GM12873 (cell line): ENCODE measurements around the gene NCF4.

ENCODE experiments used
- CTCF ChIP-seq: IDR thresholded peaks from 2 replicates; pipeline ENCODE4 v1.5.1; 2012; ENCODE audit warnings: low read depth, mild to moderate bottlenecking, moderate library complexity, low read length, control low read depth; ENCODE audit not compliant: insufficient read depth; ENCODE audit errors: missing control alignments

Gene NCF4

GRCh38 chr22:36907253-36908195 lies 46.7 kb downstream of the NCF4 start:
- TF ChIP-seq CTCF, result no peak

DNA sequence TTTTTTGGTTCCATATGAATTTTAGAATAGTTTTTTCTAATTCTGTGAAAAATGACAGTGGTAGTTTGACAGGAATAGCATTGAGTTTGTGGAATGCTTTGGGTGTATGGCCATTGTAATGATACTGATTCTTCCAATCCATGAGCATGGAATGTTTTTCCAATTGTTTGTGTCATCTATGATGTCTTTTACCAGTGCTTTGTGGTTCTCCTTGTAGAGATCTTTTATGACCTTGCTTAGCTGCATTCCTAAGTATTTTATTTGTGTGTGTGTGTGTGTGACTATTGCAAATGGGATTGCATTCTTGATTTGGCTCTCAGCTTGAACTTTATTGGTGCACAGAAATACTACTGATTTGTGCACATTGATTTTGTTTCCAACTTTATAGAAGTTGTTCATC lies 49.7 kb downstream of the NCF4 start:
- no peak for TF ChIP-seq CTCF

DNA sequence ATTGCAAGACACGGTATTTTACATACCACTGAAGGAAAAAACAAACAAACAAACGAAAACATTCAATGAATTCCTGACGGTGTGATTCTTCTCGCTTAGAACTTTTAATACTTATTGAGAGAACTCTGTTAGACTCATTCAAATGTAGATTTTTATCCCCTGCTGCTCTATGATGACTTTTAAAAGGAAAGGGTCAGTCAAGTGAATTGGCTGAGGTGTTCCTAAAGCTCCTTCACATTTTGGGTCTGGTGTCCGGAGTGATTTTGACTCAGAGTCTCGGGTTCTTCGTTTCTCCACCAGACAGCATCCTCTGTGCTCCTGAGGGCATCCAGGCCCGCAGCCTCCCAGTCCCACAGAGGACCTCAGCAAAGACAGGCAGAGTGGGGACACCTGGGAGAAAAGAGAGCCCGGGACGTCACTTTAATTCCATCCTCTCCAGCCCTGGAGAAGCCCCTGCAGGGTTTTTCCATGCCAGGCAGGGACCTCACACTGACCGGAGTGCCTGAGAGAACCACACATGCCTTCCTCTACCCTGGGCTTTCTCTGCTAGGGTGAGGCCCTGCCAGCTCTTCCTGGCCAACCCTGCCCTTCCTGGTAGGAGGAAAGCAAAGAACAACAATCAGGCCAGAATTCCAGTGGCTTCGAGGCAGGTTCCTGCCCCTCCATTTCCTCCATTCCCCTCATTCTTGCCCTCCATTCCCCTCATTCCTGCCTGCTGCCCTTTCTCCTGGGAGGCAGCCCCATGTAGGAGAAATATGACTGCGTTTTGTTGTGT lies 51.3 kb downstream of the NCF4 start:
- no peak for TF ChIP-seq CTCF

GRCh38 chr22:36912694-36913426 lies 52.1 kb downstream of the NCF4 start:
- no peak for TF ChIP-seq CTCF

DNA sequence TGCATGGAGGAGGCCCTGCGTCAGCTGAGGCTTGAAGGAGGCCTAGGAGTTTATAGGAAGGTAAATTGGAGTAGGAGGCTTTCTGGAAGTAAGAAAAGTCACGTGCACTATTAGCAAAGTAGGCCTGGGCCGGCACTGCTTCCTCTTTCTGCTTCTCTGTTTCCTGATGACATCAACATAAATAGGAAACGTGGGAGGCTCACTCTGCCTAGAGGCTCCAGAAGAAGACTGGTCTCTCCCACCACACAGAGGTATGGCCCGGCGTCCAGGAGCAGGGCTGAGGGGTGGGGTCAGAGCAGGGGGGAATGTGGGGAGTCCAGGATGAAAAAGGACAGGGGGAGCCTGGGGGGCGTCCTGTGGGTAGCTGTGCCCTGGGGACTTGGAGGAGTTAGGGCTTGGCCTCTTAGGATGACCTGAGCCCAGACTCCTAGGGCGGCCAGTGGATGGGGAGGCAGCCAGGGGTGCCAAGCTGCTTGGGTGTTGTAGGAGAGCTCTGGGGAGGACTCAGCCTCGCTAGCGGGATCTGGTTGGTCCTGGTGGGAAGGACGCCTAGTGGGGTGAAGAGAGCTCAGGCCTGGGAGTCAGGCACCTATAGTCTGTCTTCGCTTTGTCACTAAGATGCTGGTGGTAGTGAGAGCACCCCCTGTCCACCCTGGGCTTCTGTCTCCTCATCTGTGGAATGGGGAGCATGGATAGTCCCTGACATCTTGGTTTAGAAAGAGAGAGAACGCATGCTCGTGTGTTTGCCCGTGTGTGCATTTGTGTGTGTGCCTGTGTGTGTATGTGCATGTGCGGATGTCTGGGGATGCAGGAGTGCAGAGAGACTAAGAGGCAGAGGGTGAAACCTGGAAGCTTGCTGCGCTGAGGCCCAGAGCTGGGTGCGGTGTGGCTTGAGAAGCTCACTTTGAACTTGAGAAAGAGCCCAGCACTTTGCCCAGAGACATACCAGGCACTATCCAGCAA lies 52.9 kb downstream of the NCF4 start, which contains the start of gene CSF2RB:
Gene CSF2RB, plus strand, starts transcription at position 202 of the 963 bp plus-strand sequence. CDS start 8,580 bp downstream, outside the sequence.
- TF ChIP-seq CTCF, result no peak

- TF ChIP-seq CTCF, result no peak
These were observed 53.6 kb downstream of the NCF4 start for GRCh38 chr22:36914390-36914752.
